NCI-H82 treated with DMSO at 0.1 percent for 48 hours (cell line): ENCODE measurements around the gene CARD6.
"Not testable (repeated sequence)": the region's sequence is repeated elsewhere in the genome, so short reads cannot be mapped to it uniquely, and the experiment has no call there.

Source experiments
- DNase-seq: peaks from one replicate; lab custom pipeline; 2025; ENCODE audit not compliant: unreplicated experiment; lab: John Stamatoyannopoulos, UW

CARD6 gene

GRCh38 chr5:40827188-40827977 is 13.8 kb upstream of the CARD6 start:
- DNase-seq, result no peak

DNA sequence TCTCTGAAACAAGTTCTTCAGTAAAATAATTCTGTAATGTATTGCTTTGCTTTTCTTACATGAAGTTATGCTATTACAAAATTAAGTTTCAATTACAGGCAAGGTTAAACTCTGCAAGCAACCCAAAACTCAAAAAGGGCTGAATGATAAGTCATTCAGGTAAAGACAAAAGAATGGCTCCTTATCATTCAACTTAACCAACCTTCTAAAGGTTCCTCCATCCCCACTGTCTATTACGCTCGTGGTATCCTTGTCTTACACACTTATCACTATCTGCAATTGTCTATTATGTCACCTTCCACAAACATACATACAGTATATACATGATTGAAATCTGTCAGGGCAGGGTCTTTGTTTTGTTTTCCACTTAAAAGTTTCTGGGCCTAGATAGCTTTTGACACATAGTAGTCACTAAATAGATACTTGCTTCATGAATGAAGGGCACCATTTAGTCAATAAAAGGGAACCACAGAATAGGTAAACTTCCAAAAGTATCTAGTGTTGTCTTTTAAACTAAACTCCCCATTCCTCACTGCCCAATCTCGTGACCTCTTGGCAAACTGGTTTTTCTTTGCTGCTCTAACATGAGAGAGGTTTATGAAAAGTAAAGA is 13.0 kb upstream of the CARD6 start:
- no peak for DNase-seq

DNA sequence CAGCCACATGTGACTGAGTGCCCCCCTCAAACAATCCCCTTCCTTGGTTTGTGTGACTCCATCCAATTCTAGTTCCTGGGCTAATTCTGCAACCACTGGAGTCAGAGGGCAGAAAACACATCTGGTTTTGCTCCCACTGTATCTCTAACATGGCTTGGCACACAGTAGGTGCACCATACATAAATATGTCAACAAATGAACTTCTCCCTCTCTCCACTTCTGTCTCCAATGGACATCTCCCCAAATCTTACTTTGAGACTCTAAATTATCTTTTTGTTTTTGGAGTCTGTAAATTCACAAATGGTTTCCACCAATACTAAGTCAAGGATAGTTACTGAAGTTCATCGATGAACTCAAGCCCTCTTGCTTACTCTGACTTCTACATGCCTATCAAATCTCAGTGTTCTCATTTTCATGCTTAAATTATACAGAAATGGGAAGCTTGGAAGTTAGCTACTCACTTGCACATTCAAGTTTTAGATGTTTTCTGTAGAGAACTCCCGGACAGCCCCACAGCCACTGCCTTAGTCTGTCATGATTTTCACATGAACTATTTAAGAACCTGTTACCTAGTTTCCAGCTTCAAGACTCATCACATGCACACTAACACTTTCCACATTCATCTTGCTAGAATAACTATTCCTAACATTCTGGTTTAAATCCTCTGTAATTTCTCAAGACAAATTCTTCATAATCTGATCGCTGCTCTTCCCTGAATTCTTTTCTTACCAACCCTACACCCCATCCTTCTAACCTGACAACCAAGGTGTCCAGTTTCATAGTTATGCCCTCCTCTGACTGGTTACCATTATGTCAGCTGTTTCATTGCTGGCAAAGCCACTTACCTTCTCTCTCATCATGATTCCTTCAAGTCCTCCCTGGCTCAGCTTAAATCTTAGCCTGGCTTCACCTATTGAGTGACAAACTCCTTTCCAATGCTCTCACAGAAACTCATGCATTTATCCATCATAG is 12.2 kb upstream of the CARD6 start:
- no peak for DNase-seq

DNA sequence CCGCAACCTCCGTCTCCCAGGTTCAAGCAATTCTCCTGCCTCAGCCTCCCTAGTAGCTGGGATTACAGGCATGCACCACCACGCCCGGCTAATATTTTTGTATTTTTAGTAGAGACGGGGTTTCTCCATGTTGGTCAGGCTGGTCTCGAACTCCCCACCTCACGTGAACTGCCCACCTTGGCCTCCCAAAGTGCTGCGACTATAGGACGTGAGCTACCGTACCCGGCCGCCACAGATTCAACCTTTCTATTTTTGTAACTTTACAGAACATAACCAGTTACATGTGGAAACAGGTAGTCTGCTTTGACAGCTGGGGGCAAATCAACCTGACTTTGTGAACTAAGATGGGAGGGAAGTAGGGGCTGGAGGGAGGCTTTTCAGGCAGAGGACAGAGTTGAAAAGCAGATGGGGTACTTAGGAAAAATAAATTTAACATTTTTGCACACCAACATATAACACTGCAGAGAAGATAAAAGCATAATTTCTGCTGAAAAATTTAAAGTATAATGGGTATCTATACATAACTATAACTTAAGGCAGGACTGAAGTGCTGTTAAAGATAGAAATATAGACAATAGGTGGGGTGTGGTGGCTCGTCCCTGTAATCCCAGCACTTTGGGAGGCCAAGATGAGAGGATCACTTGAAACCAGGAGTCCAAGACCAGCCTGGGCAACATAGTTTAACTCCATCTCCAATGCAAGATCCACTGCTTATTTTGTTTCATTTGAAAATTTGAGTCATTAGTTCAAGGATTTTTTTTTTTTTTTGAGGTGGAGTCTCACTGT is 11.2 kb upstream of the CARD6 start:
- no peak for DNase-seq

DNA sequence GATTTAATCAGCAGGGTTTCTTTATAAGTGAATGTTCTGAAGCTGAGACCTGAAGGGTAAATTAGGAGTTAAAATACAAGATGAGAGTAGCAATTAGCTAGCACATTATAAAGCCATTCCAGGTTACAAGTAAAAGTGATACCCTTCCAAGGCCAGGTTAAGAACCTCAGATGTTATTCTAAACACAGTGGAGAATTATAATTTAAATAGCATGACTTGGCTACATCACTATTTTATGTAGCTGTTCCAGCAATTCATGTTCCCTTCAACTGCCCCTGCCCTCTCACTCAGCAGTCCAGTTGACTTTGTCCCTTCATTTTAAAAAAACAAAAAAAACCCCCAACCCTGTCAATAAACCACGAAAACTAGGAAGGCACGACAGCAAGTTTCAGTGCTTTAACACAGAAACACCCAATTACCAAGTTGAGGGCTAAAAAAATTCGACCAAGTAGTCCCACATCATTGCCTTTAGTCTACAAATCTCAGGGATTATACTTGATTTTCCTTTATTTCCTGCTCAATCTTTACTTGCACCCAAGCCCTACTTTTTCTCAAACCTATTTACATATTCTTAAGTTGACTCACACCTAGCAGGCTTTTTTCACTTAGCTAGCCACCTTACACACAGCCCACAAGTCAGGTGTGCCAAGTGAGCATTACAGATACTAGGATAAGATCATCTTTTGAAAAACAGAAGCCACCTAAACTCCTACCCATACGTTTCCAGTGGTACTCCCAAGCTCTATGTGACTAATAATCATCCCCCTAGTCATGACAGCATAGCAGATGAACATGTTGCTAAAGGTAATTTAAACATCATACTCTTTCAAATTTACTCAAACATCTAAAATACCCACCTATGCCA is 9.6 kb upstream of the CARD6 start:
- no peak for DNase-seq

DNA sequence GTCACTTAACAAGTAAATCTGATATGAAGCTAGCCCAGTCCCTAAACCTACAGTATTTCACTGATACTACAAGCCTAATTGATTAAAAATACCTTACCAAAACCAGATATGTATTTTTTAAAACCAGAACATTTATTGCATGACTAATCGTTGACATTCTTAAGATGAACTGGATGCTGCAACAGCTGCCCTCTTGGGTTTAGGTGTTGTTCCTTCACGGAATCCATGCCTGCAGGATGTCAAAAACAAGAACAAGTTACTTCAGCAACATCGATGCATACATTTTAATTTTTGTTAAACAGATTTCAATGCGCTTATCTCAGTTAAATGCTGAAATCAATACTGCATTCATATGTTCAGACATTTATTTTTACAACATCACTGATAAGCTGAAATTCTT is 8.8 kb upstream of the CARD6 start:
- no peak for DNase-seq

GRCh38 chr5:40833712-40834229 is 7.4 kb upstream of the CARD6 start:
- no peak for DNase-seq

DNA sequence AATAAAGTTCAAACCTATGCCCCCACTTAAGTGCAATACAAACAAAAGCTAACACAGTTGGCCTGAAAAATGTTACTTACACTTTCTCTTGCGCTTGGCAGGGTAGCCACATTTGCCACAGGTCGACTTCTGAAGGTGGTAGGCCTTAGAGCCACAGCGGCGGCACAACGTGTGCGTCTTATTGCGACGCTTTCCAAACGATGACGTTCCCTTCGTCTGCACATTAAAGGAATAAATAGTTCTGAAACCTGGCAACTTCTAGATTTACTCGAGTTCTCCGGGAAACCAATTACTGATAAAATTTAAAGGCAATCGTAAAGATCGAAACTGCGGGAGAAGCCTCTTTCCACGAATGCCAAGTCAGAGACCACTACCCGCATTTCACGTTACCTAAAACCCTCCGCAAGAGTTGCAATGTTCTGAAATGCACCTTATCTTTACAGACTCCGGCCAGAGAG is 6.7 kb upstream of the CARD6 start:
- no peak for DNase-seq

DNA sequence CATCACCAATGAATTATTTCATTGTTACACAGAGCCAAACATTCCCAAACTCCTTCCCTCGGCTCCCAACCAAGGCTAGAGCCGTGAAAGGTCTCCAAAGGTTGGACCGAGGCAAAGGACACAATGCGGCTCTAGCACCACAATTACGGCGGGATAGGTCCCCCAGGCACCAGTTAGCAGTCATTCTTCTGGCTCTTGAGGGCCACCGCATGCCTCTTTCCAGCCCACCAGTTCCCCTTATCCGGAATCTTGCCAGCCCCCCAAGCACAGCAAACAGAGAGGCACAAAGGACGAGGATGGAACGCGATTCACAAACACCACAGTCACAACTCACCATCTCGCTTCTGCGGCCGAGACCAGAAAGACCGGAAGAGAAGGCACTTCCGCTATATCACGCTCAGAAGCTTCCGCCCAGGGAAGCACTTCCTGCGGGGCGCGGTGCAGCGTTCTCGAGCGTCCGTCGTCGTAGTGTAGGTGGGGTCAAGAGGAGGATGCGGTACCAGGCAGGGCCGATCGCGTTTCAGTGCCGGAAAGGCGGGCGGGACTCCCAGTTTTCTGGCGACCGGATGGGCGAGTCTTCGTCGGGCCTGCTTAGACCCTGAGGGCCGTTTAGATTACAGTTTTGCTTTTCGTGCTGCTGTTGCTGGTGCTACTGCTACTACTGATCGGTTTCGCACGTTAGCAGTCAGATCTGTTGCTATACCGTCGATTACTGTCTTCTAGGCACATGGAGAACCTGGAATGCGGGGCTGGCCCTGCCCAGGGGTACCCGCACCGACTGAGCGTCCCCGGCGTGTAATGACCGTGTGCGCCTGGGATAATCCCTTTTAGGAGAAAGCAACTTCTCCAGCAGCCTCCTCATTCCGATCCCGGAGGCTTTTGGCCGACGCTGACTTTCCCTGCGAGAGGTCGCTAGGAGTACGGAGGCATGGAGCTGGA is 6.0 kb upstream of the CARD6 start, which contains the start of gene RPL37:
Gene RPL37, minus strand, starts transcription at position 374 of the 939 bp plus-strand sequence. Its CDS starts 37 bp downstream, at position 337.
- peak; percentile 91 for DNase-seq

DNA sequence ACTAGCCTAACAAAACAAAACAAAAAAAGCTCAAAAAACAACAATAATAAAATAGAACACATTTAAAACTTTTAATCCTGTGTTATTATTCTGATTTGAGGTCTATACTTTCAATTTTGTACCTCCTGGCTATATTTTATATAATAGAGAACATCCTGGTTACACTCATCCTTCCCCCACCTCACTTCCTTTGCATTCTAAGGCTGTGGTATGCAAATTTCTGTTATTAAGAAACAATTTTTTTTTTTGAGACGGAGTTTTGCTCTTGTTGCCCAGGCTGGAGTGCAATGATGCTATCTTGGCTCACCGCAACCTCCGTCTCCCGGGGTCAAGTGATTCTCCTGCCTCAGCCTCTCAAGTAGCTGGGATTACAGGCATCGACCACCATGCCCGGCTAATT is 3.1 kb upstream of the CARD6 start:
- no peak for DNase-seq

- no peak for DNase-seq
These were observed 1.2 kb downstream of the CARD6 start for GRCh38 chr5:40842351-40842750.

GRCh38 chr5:40844565-40844964 is 3.4 kb downstream of the CARD6 start:
- no peak for DNase-seq

GRCh38 chr5:40846371-40846770 is 5.2 kb downstream of the CARD6 start:
- no peak for DNase-seq

GRCh38 chr5:40847525-40847924 is 6.4 kb downstream of the CARD6 start:
- no peak for DNase-seq

DNA sequence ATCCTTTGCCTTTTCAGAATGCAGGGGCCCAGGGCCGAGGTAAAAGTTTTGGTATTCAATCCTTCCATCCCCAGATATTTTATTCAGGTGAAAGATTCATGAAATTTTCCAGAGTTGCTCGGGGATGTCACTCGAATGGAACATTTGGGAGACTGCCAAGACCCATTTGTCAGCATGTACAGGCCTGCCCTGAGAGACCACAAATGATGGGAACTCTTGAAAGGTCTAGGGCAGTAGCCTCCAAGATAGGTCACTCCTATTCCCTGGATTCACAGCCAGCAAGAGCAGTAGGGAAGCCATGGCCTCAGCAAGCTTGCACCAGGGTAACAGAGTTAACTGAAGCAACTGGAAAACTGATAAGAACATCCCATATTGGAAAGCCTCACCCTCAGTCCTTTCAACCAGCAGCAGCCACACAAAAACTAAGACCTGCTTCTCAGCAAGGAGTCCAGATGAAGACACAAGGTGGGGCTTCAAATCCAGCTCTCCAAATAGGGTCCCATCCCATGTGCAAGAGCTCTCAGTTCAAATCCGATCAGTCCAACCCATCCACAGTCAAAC is 12.5 kb downstream of the CARD6 start:
- DNase-seq, result no peak

DNA sequence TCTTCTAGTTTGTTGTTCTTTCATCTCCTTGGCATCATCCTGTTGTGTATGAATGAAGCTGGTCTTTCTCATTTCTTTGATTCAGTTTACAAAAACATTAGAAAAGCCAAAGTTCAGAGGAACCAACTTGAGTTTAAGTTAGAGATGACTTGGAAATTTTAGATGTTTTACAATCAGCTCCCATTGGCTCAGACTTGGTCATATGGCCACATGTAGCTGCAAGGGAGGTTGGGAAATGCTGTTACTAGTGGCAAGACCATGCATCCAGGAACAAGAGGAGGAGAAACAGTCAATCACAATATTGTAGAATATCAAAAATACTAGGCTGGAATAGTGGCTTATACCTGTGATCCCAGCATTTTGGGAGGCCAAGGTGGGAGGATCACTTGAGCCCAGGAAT is 19.5 kb downstream of the CARD6 start:
- DNase-seq, result no peak

DNA sequence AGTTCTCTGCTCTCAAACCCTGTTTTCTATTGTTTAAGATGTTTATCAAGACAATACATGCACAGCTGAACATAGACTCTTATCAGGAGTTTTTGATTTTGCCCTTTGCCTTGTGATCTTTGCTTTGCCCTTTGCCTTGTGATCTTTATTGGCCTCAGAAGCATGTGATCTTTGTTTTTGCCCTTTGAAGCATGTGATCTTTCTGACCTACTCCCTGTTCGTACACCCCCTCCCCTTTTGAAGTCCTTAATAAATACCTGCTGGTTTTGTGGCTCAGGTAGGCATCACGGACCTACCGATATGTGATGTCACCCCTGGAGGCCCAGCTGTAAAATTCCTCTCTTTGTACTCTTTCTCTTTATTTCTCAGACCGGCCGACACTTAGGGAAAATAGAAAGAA is 23.8 kb downstream of the CARD6 start:
- not testable (repeated sequence) for DNase-seq

GRCh38 chr5:40866844-40867243 is 25.7 kb downstream of the CARD6 start:
- DNase-seq, result no peak
